Measurements from ENCODE around the gene AUTS2.

The AUTS2 gene

DNA sequence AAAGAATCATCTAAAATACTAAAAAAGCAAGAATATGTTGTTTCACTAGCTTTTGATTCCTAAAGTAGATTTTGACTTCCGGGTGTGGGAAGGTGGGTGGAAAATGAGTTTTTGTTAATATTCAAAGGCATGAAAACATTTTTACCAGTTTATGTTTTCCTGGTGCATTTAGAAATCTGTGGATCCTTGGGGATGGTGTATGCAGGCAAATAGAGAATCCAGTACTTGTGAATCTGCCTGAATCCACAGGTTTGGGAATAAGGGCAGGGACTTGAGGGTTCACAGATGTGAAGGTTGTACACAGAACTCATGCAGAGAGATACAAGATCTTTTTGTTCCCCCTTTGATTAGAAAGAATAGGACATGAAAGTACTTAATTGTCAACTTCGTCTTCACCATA is 22.4 kb downstream of the AUTS2 start:
- TF ChIP-seq, protein P1, sequence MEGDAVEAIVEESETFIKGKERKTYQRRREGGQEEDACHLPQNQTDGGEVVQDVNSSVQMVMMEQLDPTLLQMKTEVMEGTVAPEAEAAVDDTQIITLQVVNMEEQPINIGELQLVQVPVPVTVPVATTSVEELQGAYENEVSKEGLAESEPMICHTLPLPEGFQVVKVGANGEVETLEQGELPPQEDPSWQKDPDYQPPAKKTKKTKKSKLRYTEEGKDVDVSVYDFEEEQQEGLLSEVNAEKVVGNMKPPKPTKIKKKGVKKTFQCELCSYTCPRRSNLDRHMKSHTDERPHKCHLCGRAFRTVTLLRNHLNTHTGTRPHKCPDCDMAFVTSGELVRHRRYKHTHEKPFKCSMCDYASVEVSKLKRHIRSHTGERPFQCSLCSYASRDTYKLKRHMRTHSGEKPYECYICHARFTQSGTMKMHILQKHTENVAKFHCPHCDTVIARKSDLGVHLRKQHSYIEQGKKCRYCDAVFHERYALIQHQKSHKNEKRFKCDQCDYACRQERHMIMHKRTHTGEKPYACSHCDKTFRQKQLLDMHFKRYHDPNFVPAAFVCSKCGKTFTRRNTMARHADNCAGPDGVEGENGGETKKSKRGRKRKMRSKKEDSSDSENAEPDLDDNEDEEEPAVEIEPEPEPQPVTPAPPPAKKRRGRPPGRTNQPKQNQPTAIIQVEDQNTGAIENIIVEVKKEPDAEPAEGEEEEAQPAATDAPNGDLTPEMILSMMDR (IDR thresholded peaks at IDR 0.05; ENCODE audit: low read depth, low read length): no peak
- no peak for DNase-seq (ENCODE audit: low read depth in 2 of 2)
- H3K4me3 ChIP-seq (replicated peaks in 1 of 2; ENCODE audit: low read depth in 2 of 2, low read length in 2 of 2): no peak overlapping the region

DNA sequence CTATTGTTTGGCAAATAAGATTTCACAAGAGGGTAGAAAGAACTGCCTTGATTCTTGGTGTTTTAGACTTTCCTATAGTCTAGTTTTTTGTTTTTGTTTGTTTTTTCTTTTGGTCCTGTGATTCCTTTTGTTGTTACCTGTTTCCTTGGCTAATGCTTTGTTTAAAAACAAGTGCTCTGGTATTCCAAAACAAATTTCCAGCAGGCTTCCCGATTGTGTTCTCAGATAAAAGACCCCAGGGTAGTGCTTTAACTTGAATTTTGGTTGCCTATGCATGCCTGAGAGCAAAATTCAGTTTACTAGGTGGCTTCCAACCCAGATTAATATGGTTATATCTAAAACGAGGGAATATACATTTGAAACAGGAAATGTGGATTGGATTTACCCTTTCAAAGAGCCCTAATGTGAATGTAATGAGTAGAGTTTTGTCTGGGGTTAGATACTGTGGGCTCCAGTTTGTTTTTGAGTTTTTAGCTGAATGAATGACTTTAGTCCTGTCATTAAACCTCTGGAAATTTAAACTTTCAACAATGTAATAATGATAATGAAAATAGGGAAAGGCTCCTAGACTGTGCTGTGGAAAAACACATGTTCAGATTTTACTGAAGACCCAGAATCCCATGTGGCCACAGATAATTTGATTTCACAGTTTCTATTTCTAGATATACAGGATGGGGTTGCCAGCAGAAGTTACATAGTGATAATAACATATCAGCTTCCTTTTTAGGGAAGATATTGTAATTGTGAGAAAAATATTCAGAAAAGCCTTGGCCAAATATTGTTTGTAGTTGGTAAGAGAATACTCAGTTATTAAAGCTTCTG is 23.9 kb downstream of the AUTS2 start:
- H3K4me3 ChIP-seq (replicated peaks in 1 of 2; ENCODE audit: low read depth in 2 of 2, low read length in 2 of 2): no peak overlapping the region
- no peak for DNase-seq (ENCODE audit: low read depth in 2 of 2)
- TF ChIP-seq, protein P1 (IDR thresholded peaks at IDR 0.05; ENCODE audit: low read depth, low read length): no peak

DNA sequence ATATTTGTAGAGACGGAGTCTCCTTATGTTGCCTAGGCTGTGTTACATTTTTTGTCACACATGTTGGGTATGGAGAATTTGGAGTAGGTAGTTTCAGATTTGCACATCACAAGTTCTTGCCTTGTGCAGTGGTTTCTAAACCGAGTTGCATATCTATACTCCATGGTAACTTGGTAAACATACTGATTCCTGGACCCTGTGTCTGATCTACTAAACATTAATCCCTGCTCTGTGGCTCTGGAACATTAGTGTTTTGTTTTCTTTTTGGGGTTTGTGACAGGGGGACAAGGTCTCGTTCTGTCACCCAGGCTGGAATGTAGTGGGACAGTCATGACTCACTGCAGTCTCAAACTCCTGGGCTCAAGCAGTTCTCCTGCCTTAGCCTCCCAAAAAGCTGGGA is 24.7 kb downstream of the AUTS2 start:
- H3K4me3 ChIP-seq (replicated peaks in 1 of 2; ENCODE audit: low read depth in 2 of 2, low read length in 2 of 2): no peak overlapping the region
- no peak for DNase-seq (ENCODE audit: low read depth in 2 of 2)
- TF ChIP-seq, protein P1 (IDR thresholded peaks at IDR 0.05; ENCODE audit: low read depth, low read length): no peak

DNA sequence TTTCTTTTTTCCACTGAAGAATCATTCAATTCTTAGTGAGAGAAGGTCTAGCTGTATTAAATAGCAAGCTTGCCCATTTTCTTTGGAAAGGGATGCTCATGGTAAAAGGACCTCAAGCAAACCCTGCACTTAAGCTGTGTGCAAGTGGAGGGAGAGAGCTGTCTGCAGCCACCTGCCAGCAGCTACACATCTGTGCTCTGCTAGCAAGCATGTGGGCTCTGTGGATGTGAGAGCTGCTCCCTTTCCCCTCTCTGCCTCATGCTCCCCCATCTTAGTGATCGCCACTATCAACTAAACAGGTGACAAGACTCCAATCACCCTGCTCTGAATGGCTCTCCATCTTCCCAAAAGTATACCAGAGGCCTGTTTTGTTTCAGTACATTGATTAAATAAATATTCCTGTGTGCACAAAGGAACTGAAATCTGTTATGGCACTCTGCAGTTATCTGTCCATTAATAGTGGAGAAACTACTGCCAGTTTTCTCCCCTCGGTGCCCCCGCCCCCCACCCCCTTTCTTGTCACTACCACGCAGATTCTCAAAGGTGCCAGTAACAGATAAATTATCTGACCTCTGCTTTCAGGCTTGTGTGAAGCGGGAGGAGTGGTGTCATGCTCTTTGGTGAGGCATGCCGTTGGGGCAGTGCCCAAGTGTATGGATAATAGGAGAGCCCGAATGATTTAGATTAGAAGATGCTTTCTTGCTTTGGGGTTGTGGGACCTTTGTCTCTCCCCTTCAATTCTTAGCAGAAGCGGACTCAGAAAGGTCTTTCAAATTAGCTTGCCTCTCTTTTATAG is 26.4 kb downstream of the AUTS2 start:
- TF ChIP-seq, protein P1 (IDR thresholded peaks at IDR 0.05; ENCODE audit: low read depth, low read length): no peak
- no peak overlapping the region for H3K4me3 ChIP-seq (replicated peaks in 1 of 2; ENCODE audit: low read depth in 2 of 2, low read length in 2 of 2)
- no peak for DNase-seq (ENCODE audit: low read depth in 2 of 2)

DNA sequence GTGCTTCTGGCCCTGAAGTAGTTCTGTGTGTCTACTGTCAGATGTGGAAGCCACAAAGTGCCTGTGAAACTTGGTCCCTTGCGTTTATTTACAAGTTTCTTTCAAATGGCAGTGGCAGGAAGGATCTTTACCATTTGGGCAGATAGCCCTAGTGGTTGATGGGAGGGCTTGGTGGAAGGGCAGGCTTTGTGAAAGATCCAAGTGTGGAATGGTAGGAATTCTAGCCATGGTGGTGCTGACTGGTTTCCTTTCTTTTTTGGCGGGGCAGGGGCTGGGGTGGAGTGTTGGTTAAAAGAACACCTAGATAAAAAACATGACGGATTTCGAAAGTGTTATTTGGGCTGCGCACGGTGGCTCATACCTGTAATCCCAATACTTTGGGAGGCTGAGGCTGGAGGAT is 27.0 kb downstream of the AUTS2 start:
- no peak for DNase-seq (ENCODE audit: low read depth in 2 of 2)
- TF ChIP-seq, protein P1 (IDR thresholded peaks at IDR 0.05; ENCODE audit: low read depth, low read length): no peak
- no peak overlapping the region for H3K4me3 ChIP-seq (replicated peaks in 1 of 2; ENCODE audit: low read depth in 2 of 2, low read length in 2 of 2)

DNA sequence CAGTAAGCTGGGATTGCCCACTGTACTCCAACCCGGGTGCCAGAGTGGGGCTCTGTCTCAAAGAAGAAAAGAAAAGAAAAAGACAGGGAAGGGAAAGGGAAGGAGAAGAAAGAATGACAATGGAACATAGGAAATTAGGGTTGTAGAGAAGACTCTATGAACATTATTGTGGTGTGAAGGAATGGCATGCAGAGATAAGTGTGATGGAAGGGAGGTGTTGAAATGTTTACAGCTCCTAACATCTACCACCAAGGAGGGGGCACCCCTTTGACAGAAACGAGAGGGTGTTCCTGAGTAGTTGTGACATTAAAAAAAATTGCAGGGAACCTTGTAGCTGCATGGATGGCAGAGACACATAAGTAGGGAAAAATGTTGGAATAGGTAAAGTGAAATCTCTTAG is 27.5 kb downstream of the AUTS2 start:
- TF ChIP-seq, protein P1 (IDR thresholded peaks at IDR 0.05; ENCODE audit: low read depth, low read length): no peak
- H3K4me3 ChIP-seq (replicated peaks in 1 of 2; ENCODE audit: low read depth in 2 of 2, low read length in 2 of 2): no peak overlapping the region
- DNase-seq (ENCODE audit: low read depth in 2 of 2): no peak
